CD4-positive, alpha-beta T cell treated with Interleukin-21 for 1 hour (primary cell): ENCODE measurements around the gene KCNN4.
"Not testable (repeated sequence)": the region's sequence is repeated elsewhere in the genome, so short reads cannot be mapped to it uniquely, and the experiment has no call there.

Source experiments
- DNase-seq: peaks from one replicate; pipeline ENCODE4 v3.0.0-alpha.2; 2020

KCNN4 gene

GRCh38 chr19:43780706-43781525, at the start of gene KCNN4:
TSS of gene KCNN4 (minus strand) at chr19:43780973. CDS start at chr19:43780861, 112 bp downstream.
- DNase-seq, result peak; percentile 75

DNA sequence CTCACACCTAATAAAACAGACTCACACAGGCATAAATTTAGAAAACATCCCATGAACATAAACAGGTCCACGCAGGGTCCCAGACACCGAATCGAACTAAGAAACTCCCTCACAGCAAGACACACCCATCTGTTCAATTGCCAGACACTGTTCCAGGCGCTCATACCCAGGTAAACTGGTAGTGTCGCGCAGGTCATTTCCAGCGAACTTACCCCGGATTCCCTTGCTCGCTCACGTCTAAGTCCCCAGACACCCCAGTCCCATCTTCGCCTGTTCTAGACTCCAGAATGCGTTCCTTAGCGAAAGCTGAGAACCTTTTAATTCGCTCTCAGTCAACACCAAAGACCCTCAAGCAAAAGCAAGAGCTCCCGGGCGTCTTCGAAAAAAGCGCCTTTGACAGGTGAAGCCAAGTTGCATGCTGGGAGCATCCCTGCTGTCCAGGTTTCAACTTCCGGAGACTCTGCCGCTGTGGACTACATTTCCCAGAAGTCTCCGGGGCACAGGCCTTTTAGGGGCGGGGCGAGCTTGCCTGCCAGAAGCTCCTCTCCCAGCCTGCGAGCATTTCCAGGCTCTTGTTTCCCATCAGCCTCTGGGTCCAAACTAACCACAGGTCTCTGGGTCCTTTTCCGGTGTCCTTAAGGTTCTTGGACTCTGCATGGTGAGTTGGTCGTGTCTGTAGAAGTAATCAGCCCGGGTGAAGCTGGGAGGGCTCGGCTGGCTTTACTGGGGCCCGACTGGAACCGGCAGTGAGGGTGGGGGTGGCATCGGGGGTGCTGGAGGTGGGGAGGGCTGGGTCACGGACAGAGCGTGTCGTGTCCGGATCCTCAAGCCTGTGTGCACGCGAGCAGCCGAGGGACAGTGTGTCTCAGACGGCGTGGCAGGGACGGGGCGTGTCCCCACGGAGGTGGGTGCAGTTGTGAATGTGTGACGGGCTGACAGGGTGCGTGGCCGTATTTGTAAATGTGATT, 46.3 kb upstream of the KCNN4 start, which contains the start of gene ZNF283:
TSS of gene ZNF283 (plus strand) at position 535 of the 968 bp plus-strand sequence. CDS start 6,184 bp downstream, outside the sequence.
- peak; percentile 90 for DNase-seq

- DNase-seq, result not testable (repeated sequence)
Observed at GRCh38 chr19:43824572-43824971, 43.8 kb upstream of the KCNN4 start.

GRCh38 chr19:43823856-43824255, 43.1 kb upstream of the KCNN4 start:
- not testable (repeated sequence) for DNase-seq

GRCh38 chr19:43820884-43821215, 40.1 kb upstream of the KCNN4 start:
- DNase-seq, result no peak

- peak; percentile 27 for DNase-seq
Observed at GRCh38 chr19:43820098-43820883, 39.5 kb upstream of the KCNN4 start.

GRCh38 chr19:43818500-43818899, 37.7 kb upstream of the KCNN4 start:
- DNase-seq, result no peak

- DNase-seq, result not testable (repeated sequence)
Observed at GRCh38 chr19:43817454-43817853, 36.7 kb upstream of the KCNN4 start.

DNA sequence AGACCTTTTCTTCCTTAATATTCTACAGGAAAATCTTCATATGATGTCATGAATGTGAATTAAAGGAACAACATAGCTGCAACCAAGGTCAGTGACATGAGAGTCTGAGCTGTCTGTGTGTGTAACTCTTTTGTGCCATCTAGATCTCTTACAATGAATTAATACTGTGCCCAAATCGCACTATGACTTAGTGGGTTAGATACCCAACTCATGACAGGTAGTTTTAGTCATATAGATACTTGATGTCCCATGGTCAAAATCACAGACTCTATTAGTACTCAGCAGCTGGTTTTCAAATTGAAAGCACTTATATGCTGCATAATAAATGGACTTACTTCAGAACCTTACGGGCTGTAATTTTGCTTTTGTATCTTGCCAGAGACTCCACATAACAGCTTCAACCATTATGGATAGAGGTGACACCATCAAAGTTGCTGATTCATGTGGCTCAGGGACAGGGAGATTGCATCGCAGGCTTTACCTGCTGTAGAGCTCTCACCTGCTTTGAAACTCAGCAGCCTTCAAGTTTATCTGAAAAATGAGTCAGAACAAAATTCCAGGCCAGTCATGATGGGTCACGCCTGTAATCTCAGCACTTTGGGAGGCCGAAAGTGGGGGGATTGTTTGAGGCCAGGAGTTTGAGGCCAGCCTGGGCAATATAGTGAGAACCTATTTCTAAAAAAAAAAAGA, 34.0 kb upstream of the KCNN4 start:
- no peak for DNase-seq

- peak; percentile 38 for DNase-seq
Observed at GRCh38 chr19:43812688-43813087, 31.9 kb upstream of the KCNN4 start.

DNA sequence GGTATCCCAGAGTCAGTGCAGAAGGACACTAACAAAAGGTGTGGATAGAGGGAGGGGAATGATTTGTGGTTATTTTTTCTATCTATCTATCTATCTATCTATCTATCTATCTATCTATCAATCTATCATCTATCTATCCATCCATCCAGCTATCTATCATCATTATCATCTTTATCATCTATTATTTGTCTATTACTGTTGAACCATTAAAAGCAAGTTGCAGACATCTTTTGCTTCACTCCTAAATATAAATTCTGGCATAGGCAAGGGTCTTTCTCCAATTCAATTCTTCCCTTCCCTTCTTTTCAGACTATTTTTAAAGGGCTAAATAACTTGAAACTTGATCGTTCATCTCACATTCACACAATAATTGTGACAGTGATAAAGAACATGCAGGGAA, 31.5 kb upstream of the KCNN4 start:
- DNase-seq, result no peak

DNA sequence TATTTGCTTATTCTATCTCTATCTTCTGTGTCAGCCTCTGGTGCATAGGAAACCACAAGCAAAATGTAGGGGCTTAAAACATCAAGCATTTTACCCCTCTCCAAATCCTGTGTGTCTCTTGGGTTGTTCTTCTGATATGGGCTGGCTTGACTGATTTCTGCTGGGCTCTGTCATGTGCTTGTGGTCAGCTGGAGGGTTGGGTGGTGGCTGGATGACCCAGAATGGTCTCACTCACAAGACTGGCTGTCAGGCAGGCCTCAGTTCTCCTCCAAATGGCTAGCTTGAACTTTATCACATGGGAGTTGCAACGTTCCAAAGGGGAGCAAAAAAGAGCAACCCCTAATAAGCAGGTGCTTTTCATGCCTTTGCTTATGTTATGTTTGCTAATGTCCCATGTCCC, 31.1 kb upstream of the KCNN4 start:
- DNase-seq, result no peak

- DNase-seq, result peak; percentile 69
Observed at GRCh38 chr19:43809762-43810696, 29.3 kb upstream of the KCNN4 start.

GRCh38 chr19:43807651-43808050, 26.9 kb upstream of the KCNN4 start:
- no peak for DNase-seq

GRCh38 chr19:43806848-43807247, 26.1 kb upstream of the KCNN4 start:
- DNase-seq, result no peak

DNA sequence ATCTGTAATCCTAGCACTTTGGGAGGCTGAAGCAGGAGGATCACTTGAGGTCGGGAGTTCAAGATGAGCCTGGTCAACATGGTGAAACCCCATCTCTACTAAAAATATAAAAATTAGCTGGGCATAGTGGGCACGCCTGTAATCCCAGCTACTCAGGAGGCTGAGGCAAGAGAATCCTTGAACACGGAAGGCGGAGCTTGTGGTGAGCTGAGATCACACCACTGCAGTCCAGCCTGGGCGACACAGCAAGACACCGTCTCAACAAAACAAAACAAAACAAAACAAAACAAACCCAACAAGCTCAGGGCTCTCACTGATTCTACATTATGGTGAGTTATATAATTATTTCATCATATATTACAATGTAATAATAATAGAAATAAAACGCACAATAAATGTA, 25.6 kb upstream of the KCNN4 start:
- DNase-seq, result not testable (repeated sequence)

DNA sequence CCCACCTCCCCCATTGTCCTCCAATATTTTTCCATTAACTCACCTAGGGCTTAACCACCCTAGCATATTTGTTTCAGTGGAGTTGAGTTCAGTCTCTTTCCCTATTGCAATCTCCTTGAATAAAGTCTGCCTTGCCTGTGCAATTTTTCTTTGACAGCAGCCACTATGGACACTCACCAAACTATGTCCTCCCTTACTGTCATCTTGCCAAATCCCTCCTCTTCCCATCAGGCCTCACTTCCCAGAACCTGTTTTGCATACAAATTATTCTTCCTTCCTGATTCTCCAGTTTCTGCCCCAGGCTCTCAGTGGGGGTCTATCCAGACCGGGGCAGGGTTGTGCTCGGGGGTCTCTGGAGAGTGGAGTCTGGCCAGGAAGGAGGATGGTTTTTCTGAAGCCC, 23.7 kb upstream of the KCNN4 start:
- no peak for DNase-seq

DNA sequence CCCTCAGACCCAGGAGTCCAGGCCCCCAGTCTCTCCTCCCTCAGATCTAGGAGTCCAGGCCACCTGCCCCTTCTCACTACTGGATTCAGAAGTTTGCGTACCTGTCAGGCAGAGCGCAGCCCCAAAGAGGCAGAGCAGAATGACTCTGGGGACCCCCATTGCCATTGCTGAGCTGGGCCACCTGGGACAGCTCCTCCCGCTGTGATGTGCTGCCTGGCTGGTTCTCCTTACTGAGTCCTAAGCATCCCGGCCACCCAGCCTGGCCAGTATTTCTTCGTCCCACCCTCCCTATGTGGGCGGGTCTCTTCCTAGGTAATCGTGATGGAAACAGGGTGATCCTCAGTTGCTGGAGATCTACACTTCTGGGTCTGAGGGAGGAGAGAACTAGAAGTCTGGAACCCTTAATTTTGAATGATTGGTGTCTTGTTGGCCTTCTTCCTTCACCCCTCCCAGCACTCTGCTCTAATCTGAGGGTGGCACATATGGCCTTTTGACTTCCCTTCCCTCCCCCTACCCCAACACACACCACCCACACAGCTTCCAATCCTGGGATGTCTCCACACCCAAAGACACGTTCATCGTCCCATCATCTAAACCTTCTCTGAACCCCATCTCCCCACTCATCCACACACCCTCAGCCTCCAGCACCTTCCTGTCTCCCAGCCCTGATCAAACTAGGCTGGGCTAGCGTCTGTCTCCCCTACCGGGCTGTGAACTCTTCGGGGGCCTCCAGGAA, 21.6 kb upstream of the KCNN4 start, which contains the start of gene LYPD5:
TSS of gene LYPD5 (minus strand) at position 232 of the 736 bp plus-strand sequence. CDS start at position 165, 67 bp downstream.
- no peak for DNase-seq

- no peak for DNase-seq
Observed at GRCh38 chr19:43799502-43800142, 18.8 kb upstream of the KCNN4 start.
